Chondrocyte (in vitro differentiated cells): ENCODE measurements around the gene CDK5R2. TPM values are rescaled to one million over a fixed set of nuclear protein-coding genes. Genes with fewer than 3 reads are reported as not detected.
A peak's percentile ranks its signal among the peaks of the same experiment; 100 is the strongest.

Experiments
- DNase-seq: peaks from one replicate; pipeline ENCODE4 v3.0.0; 2021; ENCODE audit warnings: mixed read lengths, low spot score
- H3K27ac Mint-ChIP-seq: one replicate; pipeline ENCODE4 v1.8.0; 2021; ENCODE audit warnings: mild to moderate bottlenecking, moderate library complexity, mixed read lengths; ENCODE audit not compliant: unreplicated experiment
- H3K27me3 Mint-ChIP-seq: 2 replicates; pipeline ENCODE4 v1.8.0; 2021; ENCODE audit warnings: low read depth, mixed read lengths
- H3K36me3 Mint-ChIP-seq: 2 replicates; pipeline ENCODE4 v1.8.0; 2021; ENCODE audit warnings: low read depth, mixed read lengths
- H3K4me1 Mint-ChIP-seq: 2 replicates; pipeline ENCODE4 v1.8.0; 2021; ENCODE audit warnings: low read depth, mild to moderate bottlenecking, mixed read lengths
- H3K4me3 Mint-ChIP-seq: one replicate; pipeline ENCODE4 v1.8.0; 2021; ENCODE audit warnings: mild to moderate bottlenecking, moderate library complexity, mixed read lengths; ENCODE audit not compliant: unreplicated experiment
- H3K9me3 Mint-ChIP-seq: 2 replicates; pipeline ENCODE4 v1.8.0; 2021; ENCODE audit warnings: low read depth, mixed read lengths
- CTCF ChIP-seq: fragments of 200-600 bp; sonication (generic); IDR thresholded peaks from 2 replicates; pipeline ENCODE4 v1.5.0; 2021; ENCODE audit warnings: antibody characterized with exemption, mild to moderate bottlenecking, moderate library complexity
- total RNA-seq: library from RNA; stranded (reverse); gene quantifications from 3 replicates; pipeline ENCODE4 v1.2.1, GENCODE V29; 2021

Gene CDK5R2
- total RNA-seq, 1 donor from 2014 or later, result 0.22 TPM

GRCh38 chr2:218995561-218995960, 36.1 kb downstream of the CDK5R2 start:
- H3K9me3 Mint-ChIP-seq, result no peaks in the 10 kb centered on the region
- no peak for DNase-seq
- no peak overlapping the region for H3K4me3 Mint-ChIP-seq
- no peak for TF ChIP-seq CTCF
- peaks cover 62% of the 10 kb centered on the region for H3K27me3 Mint-ChIP-seq
- no peaks in the 10 kb centered on the region for H3K36me3 Mint-ChIP-seq
- no peak overlapping the region for H3K27ac Mint-ChIP-seq
- H3K4me1 Mint-ChIP-seq, result peaks cover 11% of the 10 kb centered on the region

- H3K4me3 Mint-ChIP-seq, result peak overlapping the region; percentile 66
- no peak for DNase-seq
- H3K27ac Mint-ChIP-seq, result no peak overlapping the region
- H3K4me1 Mint-ChIP-seq, result peaks cover 11% of the 10 kb centered on the region
- no peaks in the 10 kb centered on the region for H3K9me3 Mint-ChIP-seq
- TF ChIP-seq CTCF, result peak; percentile 94
- no peaks in the 10 kb centered on the region for H3K36me3 Mint-ChIP-seq
- peaks cover 62% of the 10 kb centered on the region for H3K27me3 Mint-ChIP-seq
These were observed 36.7 kb downstream of the CDK5R2 start for GRCh38 chr2:218995972-218996711.

GRCh38 chr2:218996937-218997336, 37.5 kb downstream of the CDK5R2 start:
- Mint-ChIP-seq H3K27me3 (peaks cover 54% of the 10 kb centered on the region), H3K4me3 (no peak overlapping the region), H3K9me3 (no peaks in the 10 kb centered on the region), H3K4me1 (peaks cover 11% of the 10 kb centered on the region), H3K27ac (no peak overlapping the region), H3K36me3 (no peaks in the 10 kb centered on the region)
- DNase-seq, result no peak
- no peak for TF ChIP-seq CTCF

GRCh38 chr2:218997731-218998130, 38.3 kb downstream of the CDK5R2 start:
- peaks cover 14% of the 10 kb centered on the region for H3K4me1 Mint-ChIP-seq
- H3K27ac Mint-ChIP-seq, result no peak overlapping the region
- DNase-seq, result no peak
- no peaks in the 10 kb centered on the region for H3K36me3 Mint-ChIP-seq
- TF ChIP-seq CTCF, result no peak
- no peak overlapping the region for H3K4me3 Mint-ChIP-seq
- H3K27me3 Mint-ChIP-seq, result peaks cover 51% of the 10 kb centered on the region
- no peaks in the 10 kb centered on the region for H3K9me3 Mint-ChIP-seq

GRCh38 chr2:218998414-218999002, 39.0 kb downstream of the CDK5R2 start:
- no peak overlapping the region for H3K4me3 Mint-ChIP-seq
- TF ChIP-seq CTCF, result no peak

More at GRCh38 chr2:218998414-218999002, 39.0 kb downstream of the CDK5R2 start:
- H3K36me3 Mint-ChIP-seq, result no peaks in the 10 kb centered on the region
- no peaks in the 10 kb centered on the region for H3K9me3 Mint-ChIP-seq
- peaks cover 55% of the 10 kb centered on the region for H3K27me3 Mint-ChIP-seq
- H3K4me1 Mint-ChIP-seq, result peaks cover 15% of the 10 kb centered on the region
- DNase-seq, result no peak
- H3K27ac Mint-ChIP-seq, result no peak overlapping the region
